Kidney (tissue), 14 donors: ENCODE results near the gene GPC3. TPM values are rescaled to one million over a fixed set of nuclear protein-coding genes. Genes with fewer than 3 reads are reported as not detected.

Experiments used
- DNase-seq, 5 donors: peaks; one replicate each; pipeline ENCODE4 v3.0.0-alpha.2; 2013 to 2020
- FAIRE-seq: peaks from 2 replicates; lab custom pipeline; 2012; peaks lifted over from hg19 to GRCh38; lab: Jason Lieb, UNC
- H3K27ac ChIP-seq, 2 donors: one replicate each; pipeline ENCODE4 v1.7.0; 2013; ENCODE audit warnings: low read depth in 2 of 2, low read length in 2 of 2, inconsistent platforms in 1 of 2
- H3K27me3 ChIP-seq: one replicate; pipeline ENCODE4 v1.7.1; 2013; ENCODE audit warnings: low read length, inconsistent platforms; ENCODE audit not compliant: control insufficient read depth, insufficient read depth
- H3K36me3 ChIP-seq, 3 donors: one replicate each; pipeline versions ENCODE4 v1.7.0 to v1.7.1; 2013; ENCODE audit warnings: low read length in 3 of 3, control low read depth in 1 of 3, inconsistent platforms in 1 of 3; ENCODE audit not compliant: insufficient read depth in 3 of 3, control insufficient read depth in 2 of 3
- H3K4me1 ChIP-seq, 3 donors: one replicate each; pipeline versions ENCODE4 v1.7.0 to v1.7.1; 2013; ENCODE audit warnings: low read length in 3 of 3, inconsistent platforms in 1 of 3, low read depth in 1 of 3; ENCODE audit not compliant: control insufficient read depth in 2 of 3, insufficient read depth in 2 of 3
- H3K4me3 ChIP-seq, 3 donors: one replicate each; pipeline versions ENCODE4 v1.7.0 to v1.8.1; 2013; ENCODE audit warnings: low read length in 3 of 3, control low read depth in 1 of 3, inconsistent platforms in 1 of 3
- H3K9ac ChIP-seq, 3 donors: one replicate each; pipeline versions ENCODE4 v1.7.0 to v1.7.1; 2013; ENCODE audit warnings: low read length in 3 of 3, control low read depth in 1 of 3, inconsistent platforms in 1 of 3
- H3K9me3 ChIP-seq, 3 donors: one replicate each; pipeline versions ENCODE4 v1.7.0 to v1.7.1; 2013; ENCODE audit warnings: low read length in 3 of 3, control low read depth in 1 of 3, inconsistent platforms in 1 of 3; ENCODE audit not compliant: control insufficient read depth in 2 of 3, insufficient read depth in 1 of 3
- CTCF ChIP-seq: IDR thresholded peaks from 3 replicates; pipeline ENCODE4 v1.5.1; 2012; ENCODE audit warnings: mild to moderate bottlenecking, moderate library complexity, borderline replicate concordance; ENCODE audit not compliant: insufficient read depth; ENCODE audit errors: extremely low read depth
- intact Hi-C: fragments of 100-400 bp; cut with DNase I; formaldehyde crosslinking; loops from one replicate; pipeline ENCODE4 v1.11.1; 2022
- polyA plus RNA-seq: library from polyadenylated mRNA; stranded (reverse); fragments of 350-450 nt; fragmentation: Illumina TruSeq; extraction: RNeasy Lipid Tissue Mini Kit (QIAGEN cat#74804); gene quantifications from one replicate; pipeline ENCODE4 v1.2.3, GENCODE V29; 2014; ENCODE audit warnings: low read depth, low replicate concordance; ENCODE audit not compliant: insufficient read depth
- total RNA-seq: library from RNA; stranded (reverse); fragmentation: NEBNext Ultra II Directional; extraction: Animal tissue kit (Norgen Biotek cat#: 25700); gene quantifications from one replicate; pipeline ENCODE4 v1.2.1, GENCODE V29; 2021
- donor health status: control.
- donor health status: control.
- donor health status: control.
- donor health status: control.
- donor health status: control.
- donor health status: DM: yes; HTN: yes; CAD: no.
- donor health status: Normal renal cell carcinoma (clear cell type).

GPC3 gene
- total and polyA plus RNA-seq, 2 donors from 2014 or later, result 43.0 to 52.5 TPM

- Histone ChIP-seq H3K36me3 (peaks cover 0 to 2% (median 0%) of the 10 kb centered on the region in 3 donors), H3K27me3 (no peaks in the 10 kb centered on the region), H3K27ac (no peak overlapping the region), H3K4me3 (no peak overlapping the region), H3K9ac (no peak overlapping the region), H3K9me3 (no peaks in the 10 kb centered on the region), H3K4me1 (no peaks in the 10 kb centered on the region)
- FAIRE-seq, result no peak
- no peak for DNase-seq
- intact Hi-C loops, result no loop called here
- no peak for TF ChIP-seq CTCF
Measured at GRCh38 chrX:133541021-133541420, 444.4 kb downstream of the GPC3 start.

GRCh38 chrX:133538148-133538547, 447.2 kb downstream of the GPC3 start:
- H3K27me3 ChIP-seq, result no peaks in the 10 kb centered on the region
- no peak overlapping the region for H3K9ac ChIP-seq
- FAIRE-seq, result no peak

GRCh38 chrX:133537142-133537541, 448.3 kb downstream of the GPC3 start:
- no peak overlapping the region for H3K27ac ChIP-seq
- no peaks in the 10 kb centered on the region for H3K9me3 ChIP-seq
- H3K27me3 ChIP-seq, result no peaks in the 10 kb centered on the region
- no peak for TF ChIP-seq CTCF
- no peak for FAIRE-seq
- intact Hi-C loops, result no loop called here
- no peak overlapping the region for H3K4me3 ChIP-seq
- DNase-seq, result no peak
- H3K9ac ChIP-seq, result no peak overlapping the region
- no peaks in the 10 kb centered on the region for H3K4me1 ChIP-seq
- H3K36me3 ChIP-seq, result no peaks in the 10 kb centered on the region

More at GRCh38 chrX:133538148-133538547, 447.2 kb downstream of the GPC3 start:
- no peaks in the 10 kb centered on the region for H3K36me3 ChIP-seq
- no peaks in the 10 kb centered on the region for H3K4me1 ChIP-seq
- intact Hi-C loops, result no loop called here
- H3K4me3 ChIP-seq, result no peak overlapping the region
- no peaks in the 10 kb centered on the region for H3K9me3 ChIP-seq
- H3K27ac ChIP-seq, result no peak overlapping the region
- no peak for TF ChIP-seq CTCF
- no peak for DNase-seq

GRCh38 chrX:133535066-133535465, 450.3 kb downstream of the GPC3 start:
- no peaks in the 10 kb centered on the region for H3K27me3 ChIP-seq
- no peaks in the 10 kb centered on the region for H3K4me1 ChIP-seq
- H3K9me3 ChIP-seq, result no peaks in the 10 kb centered on the region
- H3K36me3 ChIP-seq, result no peaks in the 10 kb centered on the region
- TF ChIP-seq CTCF, result no peak
- DNase-seq, result no peak
- no peak overlapping the region for H3K27ac ChIP-seq
- no peak overlapping the region for H3K9ac ChIP-seq
- no peak overlapping the region for H3K4me3 ChIP-seq
- intact Hi-C loops, result no loop called here
- no peak for FAIRE-seq
